ENCODE measurements around the gene CACNA1C. TPM values are rescaled to one million over a fixed set of nuclear protein-coding genes. Genes with fewer than 3 reads are reported as not detected.
"Not testable (repeated sequence)": the region's sequence is repeated elsewhere in the genome, so short reads cannot be mapped to it uniquely, and the experiment has no call there.

The CACNA1C gene
- total and polyA plus RNA-seq, 8 donors: 0.31 to 55.8 (median 7.2) TPM

- intact Hi-C loops (cut with DNase I; ENCODE audit: low total_unique reads): no loop called here
- Histone ChIP-seq H3K27ac (no peak overlapping the region), H3K27me3 (peaks cover 0 to 29% (median 3%) of the 10 kb centered on the region in 3 donors), H3K4me3 (no peak overlapping the region), H3K9me3 (no peaks in the 10 kb centered on the region), H3K4me1 (no peaks in the 10 kb centered on the region), H3K36me3 (no peaks in the 10 kb centered on the region)
- no peak for DNase-seq
- TF ChIP-seq POLR2A (IDR thresholded peaks at IDR 0.05) (no peak), CTCF (IDR thresholded peaks at IDR 0.05) (no peak), POLR2AphosphoS5 (IDR thresholded peaks at IDR 0.05) (no peak), EP300 (IDR thresholded peaks at IDR 0.05) (no peak)
- 70 to 75% (median 71%) methylated on average over 10 to 11 of the region's 11 CpGs for WGBS, 5 donors
Measured at GRCh38 chr12:2737656-2738241, 685.0 kb downstream of the CACNA1C start.

DNA sequence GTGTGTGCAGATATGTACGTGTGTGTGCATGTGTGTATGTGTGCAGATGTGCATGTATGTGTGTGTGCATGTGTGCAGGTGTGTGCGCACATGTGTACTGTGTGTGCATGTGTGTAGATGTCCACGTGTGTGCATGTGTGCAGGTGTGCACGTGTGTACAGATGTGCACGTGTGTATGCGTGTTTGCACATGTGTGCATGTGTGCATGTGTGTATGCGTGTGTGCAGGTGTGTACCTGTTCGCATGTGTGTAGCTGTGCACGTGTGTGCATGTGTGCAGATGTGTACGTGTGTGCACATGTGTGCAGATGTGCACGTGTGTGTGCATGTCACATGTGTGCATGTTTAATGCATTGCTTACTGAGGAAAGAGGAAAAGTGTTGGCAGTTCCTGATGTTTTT lies 686.3 kb downstream of the CACNA1C start:
- no peak for DNase-seq
- Histone ChIP-seq H3K27ac (no peak overlapping the region), H3K4me3 (no peak overlapping the region), H3K9me3 (no peaks in the 10 kb centered on the region), H3K4me1 (no peaks in the 10 kb centered on the region), H3K36me3 (no peaks in the 10 kb centered on the region), H3K27me3 (peaks cover 0 to 16% (median 0%) of the 10 kb centered on the region in 3 donors)
- intact Hi-C loops (cut with DNase I; ENCODE audit: low total_unique reads): no loop called here
- TF ChIP-seq POLR2AphosphoS5 (IDR thresholded peaks at IDR 0.05) (no peak), EP300 (IDR thresholded peaks at IDR 0.05) (no peak), POLR2A (IDR thresholded peaks at IDR 0.05) (no peak), CTCF (IDR thresholded peaks at IDR 0.05) (no peak)
- 73 to 81% (median 78%) methylated on average over 11 of the region's 11 CpGs for WGBS, 5 donors

GRCh38 chr12:2739832-2740641 lies 687.2 kb downstream of the CACNA1C start:
- H3K9me3 ChIP-seq: no peaks in the 10 kb centered on the region
- WGBS, 5 donors: 42 to 46% (median 44%) methylated on average over 11 of the region's 11 CpGs
- TF ChIP-seq CTCF (IDR thresholded peaks at IDR 0.05) (peak in 4 of 7 experiments; percentile 21 to 70 (median 48)), POLR2A (IDR thresholded peaks at IDR 0.05) (no peak)
- no peak overlapping the region for H3K27ac ChIP-seq
- no peaks in the 10 kb centered on the region for H3K36me3 ChIP-seq
- peak; percentile 35 to 39 for DNase-seq
- H3K4me1 ChIP-seq: no peaks in the 10 kb centered on the region
- peaks cover 0 to 12% (median 0%) of the 10 kb centered on the region in 3 donors for H3K27me3 ChIP-seq
- intact Hi-C loops (cut with DNase I; ENCODE audit: low total_unique reads): no loop called here
- H3K4me3 ChIP-seq: no peak overlapping the region

GRCh38 chr12:2742037-2742436 lies 689.2 kb downstream of the CACNA1C start:
- DNase-seq; H3K4me1 ChIP-seq; H3K4me3 ChIP-seq; H3K9me3 ChIP-seq; intact Hi-C loops (cut with DNase I; ENCODE audit: low total_unique reads); H3K27ac ChIP-seq; H3K36me3 ChIP-seq: not testable (repeated sequence)
- 53 to 85% (median 67%) methylated on average over 4 to 10 of the region's 10 CpGs for WGBS, 5 donors
- peaks cover 0 to 10% (median 0%) of the 10 kb centered on the region in 3 donors for H3K27me3 ChIP-seq

- DNase-seq: no peak
- Histone ChIP-seq H3K27me3 (no peaks in the 10 kb centered on the region), H3K9me3 (no peaks in the 10 kb centered on the region), H3K4me1 (no peaks in the 10 kb centered on the region), H3K4me3 (no peak overlapping the region), H3K36me3 (no peaks in the 10 kb centered on the region), H3K27ac (no peak overlapping the region)
- intact Hi-C loops (cut with DNase I; ENCODE audit: low total_unique reads): no loop called here
- TF ChIP-seq EP300 (IDR thresholded peaks at IDR 0.05) (no peak), POLR2AphosphoS5 (IDR thresholded peaks at IDR 0.05) (no peak), CTCF (IDR thresholded peaks at IDR 0.05) (no peak), POLR2A (IDR thresholded peaks at IDR 0.05) (no peak)
- WGBS, 5 donors: 79 to 93% (median 87%) methylated on average over 5 to 6 of the region's 6 CpGs
Measured at GRCh38 chr12:2743478-2743877, 690.7 kb downstream of the CACNA1C start.
